ENCODE results near the gene CDX2.
"Not testable (repeated sequence)": the region's sequence is repeated elsewhere in the genome, so short reads cannot be mapped to it uniquely, and the experiment has no call there.

CDX2 gene

GRCh38 chr13:27969082-27969865 is at the start of gene CDX2:
Gene CDX2, minus strand, starts transcription at chr13:27969315. Its CDS starts 309 bp downstream, at chr13:27969006.
- DNase-seq (ENCODE audit: insufficient read length, low spot score) (no peak), FAIRE-seq (no peak)

- no peak for FAIRE-seq
Measured at GRCh38 chr13:28014301-28014700, 45.2 kb upstream of the CDX2 start.

GRCh38 chr13:28013482-28013881 is 44.4 kb upstream of the CDX2 start:
- FAIRE-seq (no peak), DNase-seq (ENCODE audit: insufficient read length, low spot score) (no peak)

More at GRCh38 chr13:28014301-28014700, 45.2 kb upstream of the CDX2 start:
- DNase-seq (ENCODE audit: insufficient read length, low spot score), result no peak

GRCh38 chr13:28012896-28013295 is 43.8 kb upstream of the CDX2 start:
- no peak for FAIRE-seq
- no peak for DNase-seq (ENCODE audit: insufficient read length, low spot score)

- FAIRE-seq, result no peak
- DNase-seq (ENCODE audit: insufficient read length, low spot score), result no peak
Measured at GRCh38 chr13:28012383-28012782, 43.3 kb upstream of the CDX2 start.

GRCh38 chr13:28010046-28010445 is 40.9 kb upstream of the CDX2 start:
- FAIRE-seq (no peak), DNase-seq (ENCODE audit: insufficient read length, low spot score) (no peak)

- FAIRE-seq; DNase-seq (ENCODE audit: insufficient read length, low spot score): not testable (repeated sequence)
Measured at GRCh38 chr13:28005016-28005415, 35.9 kb upstream of the CDX2 start.

- no peak for FAIRE-seq
Measured at GRCh38 chr13:28002886-28003698, 34.0 kb upstream of the CDX2 start.

GRCh38 chr13:28001837-28002473 is 32.8 kb upstream of the CDX2 start:
- no peak for FAIRE-seq
- no peak for DNase-seq (ENCODE audit: insufficient read length, low spot score)

More at GRCh38 chr13:28002886-28003698, 34.0 kb upstream of the CDX2 start:
- DNase-seq (ENCODE audit: insufficient read length, low spot score), result no peak

GRCh38 chr13:28001049-28001448 is 31.9 kb upstream of the CDX2 start:
- DNase-seq (ENCODE audit: insufficient read length, low spot score), result no peak
- no peak for FAIRE-seq

- FAIRE-seq, result no peak
- no peak for DNase-seq (ENCODE audit: insufficient read length, low spot score)
Measured at GRCh38 chr13:28000567-28000966, 31.5 kb upstream of the CDX2 start.

- FAIRE-seq (no peak), DNase-seq (ENCODE audit: insufficient read length, low spot score) (no peak)
Measured at GRCh38 chr13:27997904-27998522, 28.9 kb upstream of the CDX2 start.

GRCh38 chr13:27991881-27992280 is 22.8 kb upstream of the CDX2 start:
- DNase-seq (ENCODE audit: insufficient read length, low spot score), result no peak
- no peak for FAIRE-seq

- DNase-seq (ENCODE audit: insufficient read length, low spot score) (no peak), FAIRE-seq (no peak)
Measured at GRCh38 chr13:27988520-27988919, 19.4 kb upstream of the CDX2 start, which contains the start of gene URAD. Gene URAD, minus strand, starts transcription at chr13:27988693. Its CDS starts 56 bp downstream, at chr13:27988637.

- FAIRE-seq, result no peak
- DNase-seq (ENCODE audit: insufficient read length, low spot score), result no peak
Measured at GRCh38 chr13:27985600-27985999, 16.5 kb upstream of the CDX2 start.

GRCh38 chr13:27982361-27982760 is 13.2 kb upstream of the CDX2 start:
- no peak for FAIRE-seq
- DNase-seq (ENCODE audit: insufficient read length, low spot score), result no peak

- no peak for FAIRE-seq
- DNase-seq (ENCODE audit: insufficient read length, low spot score), result no peak
Measured at GRCh38 chr13:27981006-27981708, 12.0 kb upstream of the CDX2 start.

GRCh38 chr13:27980280-27980998 is 11.3 kb upstream of the CDX2 start:
- no peak for FAIRE-seq
- DNase-seq (ENCODE audit: insufficient read length, low spot score), result no peak

- DNase-seq (ENCODE audit: insufficient read length, low spot score) (no peak), FAIRE-seq (no peak)
Measured at GRCh38 chr13:27979765-27980279, 10.7 kb upstream of the CDX2 start.

Measured in HTR-8/SVneo (cell line).